HepG2 (cell line): ENCODE data around the gene DIAPH1. TPM values are rescaled to one million over a fixed set of nuclear protein-coding genes. Genes with fewer than 3 reads are reported as not detected.

Source experiments
- CBFB ChIP-seq: sonication (generic); formaldehyde crosslinking; IDR thresholded peaks from 2 replicates; pipeline ENCODE4 v1.4.0; 2020; ENCODE audit warnings: missing genetic modification reagents
- CREB3 ChIP-seq: sonication (generic); formaldehyde crosslinking; IDR thresholded peaks from 2 replicates; pipeline ENCODE4 v1.5.0; 2020; ENCODE audit warnings: missing genetic modification reagents
- HOXD1 ChIP-seq: sonication (generic); formaldehyde crosslinking; IDR thresholded peaks from 2 replicates; pipeline ENCODE4 v1.5.0; 2020; ENCODE audit warnings: missing genetic modification reagents
- LBX2 ChIP-seq: sonication (generic); formaldehyde crosslinking; IDR thresholded peaks from 2 replicates; pipeline ENCODE4 v1.5.0; 2020; ENCODE audit warnings: missing genetic modification reagents, mild to moderate bottlenecking, borderline replicate concordance
- MAFF ChIP-seq: IDR thresholded peaks from 2 replicates; pipeline ENCODE4 v1.6.1; 2011; ENCODE audit warnings: low read depth, low read length, improper control_type of control experiment
- MEIS2 ChIP-seq: sonication (generic); formaldehyde crosslinking; IDR thresholded peaks from 2 replicates; pipeline ENCODE4 v1.9.0; 2021; ENCODE audit warnings: mild to moderate bottlenecking, missing genetic modification reagents
- POLR2AphosphoS2 ChIP-seq: IDR thresholded peaks from 2 replicates; pipeline ENCODE4 v1.6.1; 2011; ENCODE audit warnings: low read depth, low read length, improper control_type of control experiment
- RCOR2 ChIP-seq: IDR thresholded peaks from 2 replicates; pipeline ENCODE4 v1.6.1; 2016; ENCODE audit warnings: missing biosample characterization, missing genetic modification reagents
- REPIN1 ChIP-seq: sonication (generic); formaldehyde crosslinking; IDR thresholded peaks from 2 replicates; pipeline ENCODE4 v1.8.0; 2022; ENCODE audit warnings: missing genetic modification reagents, low read depth, mild to moderate bottlenecking, borderline replicate concordance
- SMYD3 ChIP-seq: sonication (generic); formaldehyde crosslinking; IDR thresholded peaks from 2 replicates; pipeline ENCODE4 v1.8.1; 2023; ENCODE audit warnings: mild to moderate bottlenecking, missing genetic modification reagents
- TEAD2 ChIP-seq: sonication (generic); formaldehyde crosslinking; IDR thresholded peaks from 2 replicates; pipeline ENCODE4 v1.9.0; 2021; ENCODE audit warnings: missing genetic modification reagents
- WIZ ChIP-seq: sonication (generic); formaldehyde crosslinking; IDR thresholded peaks from 2 replicates; pipeline ENCODE4 v1.5.1; 2020; ENCODE audit warnings: mild to moderate bottlenecking, missing genetic modification reagents
- ZNF605 ChIP-seq: sonication (generic); formaldehyde crosslinking; IDR thresholded peaks from 2 replicates; pipeline ENCODE4 v1.8.0; 2022; ENCODE audit warnings: mild to moderate bottlenecking, missing genetic modification reagents
- ZNF614 ChIP-seq: IDR thresholded peaks from 2 replicates; pipeline ENCODE4 v1.6.1; 2018; ENCODE audit warnings: missing biosample characterization, missing genetic modification reagents, inconsistent platforms, borderline replicate concordance
- polyA plus RNA-seq, 8 experiments: library from polyadenylated mRNA; depleted of rRNA in 3 of 8; stranded (reverse) in 7 of 8; unstranded in 1 of 8; fragments of >200 nt; fragmentation: Illumina TruSeq in 4 of 8; extraction: Trizol in 4 of 8; gene quantifications; 2 replicates each; pipeline versions ENCODE4 v1.2.1 to v1.2.3, GENCODE V29; 2011 to 2016; ENCODE audit warnings: low read depth in 4 of 8, missing spikeins in 1 of 8, mixed read lengths in 1 of 8; ENCODE audit not compliant: insufficient read depth in 1 of 8
- total RNA-seq, 5 experiments: library from RNA; depleted of rRNA; stranded (reverse); fragments of >200 nt; fragmentation: Illumina TruSeq; extraction: Trizol; gene quantifications; 2 replicates each; pipeline ENCODE4 v1.2.3, GENCODE V29; 2016; ENCODE audit warnings: low read depth in 1 of 5
- TF ChIP-seq, protein P1 (sequence below): sonication (generic); formaldehyde crosslinking; IDR thresholded peaks from 2 replicates; pipeline ENCODE4 v1.4.0; 2020; ENCODE audit warnings: mild to moderate bottlenecking, missing genetic modification reagents
- TF ChIP-seq, protein P2 (sequence below): sonication (generic); formaldehyde crosslinking; IDR thresholded peaks from 2 replicates; pipeline ENCODE4 v1.4.0; 2020; ENCODE audit warnings: missing genetic modification reagents, borderline replicate concordance
- TF ChIP-seq, protein P3 (sequence below): sonication (generic); formaldehyde crosslinking; IDR thresholded peaks from 2 replicates; pipeline ENCODE4 v1.8.1; 2023; ENCODE audit warnings: mild to moderate bottlenecking, missing genetic modification reagents
- TF ChIP-seq, protein P4 (sequence below): sonication (generic); formaldehyde crosslinking; IDR thresholded peaks from 2 replicates; pipeline ENCODE4 v1.8.0; 2022; ENCODE audit warnings: missing genetic modification reagents, mild to moderate bottlenecking, moderate library complexity, borderline replicate concordance
- TF ChIP-seq, protein P5 (sequence below): sonication (generic); formaldehyde crosslinking; IDR thresholded peaks from 2 replicates; pipeline ENCODE4 v1.5.0; 2020; ENCODE audit warnings: missing genetic modification reagents

The DIAPH1 gene
- total and polyA plus RNA-seq, 2 of the 13 experiments (the other 11 are each of a cell fraction or from before 2014, with no cell fraction given), result 25.1 to 33.9 TPM

DNA sequence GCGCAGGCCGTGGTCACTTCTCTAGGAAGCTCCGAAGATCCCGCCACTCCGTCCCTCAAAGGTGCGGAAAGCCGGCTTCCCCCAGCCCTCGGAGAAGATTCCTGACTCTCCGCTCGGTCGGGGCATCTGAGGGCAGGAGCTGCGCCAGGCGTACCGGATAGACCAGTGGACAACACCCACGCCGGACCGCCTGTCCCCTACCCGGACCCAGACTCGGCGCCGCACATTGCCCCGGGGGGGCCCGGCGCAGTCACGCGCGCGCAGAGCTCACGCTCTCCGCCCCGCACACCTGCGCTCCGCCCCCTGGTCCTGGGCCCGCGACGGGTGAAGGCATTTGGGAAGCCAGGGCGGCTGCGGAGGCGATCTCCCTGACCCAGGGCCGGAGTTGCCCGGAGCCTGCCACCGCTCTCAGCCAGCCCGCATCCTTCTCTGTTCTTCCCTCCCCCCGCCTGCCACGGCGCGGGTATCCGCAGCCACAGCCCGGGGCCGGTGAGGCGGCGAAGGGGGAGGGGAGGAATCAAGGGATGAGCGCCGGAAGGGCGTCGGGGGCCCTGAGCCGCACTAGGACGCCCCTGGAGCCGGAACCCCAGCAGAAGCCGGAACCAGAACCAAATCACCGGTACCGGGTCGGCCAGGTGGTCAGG is 18.4 kb upstream of the DIAPH1 start (continued):
- peak; percentile 43; the same call in 1 of the 2 replicates for TF ChIP-seq HOXD1 (CRISPR knock-in tag)
- TF ChIP-seq, protein P1, sequence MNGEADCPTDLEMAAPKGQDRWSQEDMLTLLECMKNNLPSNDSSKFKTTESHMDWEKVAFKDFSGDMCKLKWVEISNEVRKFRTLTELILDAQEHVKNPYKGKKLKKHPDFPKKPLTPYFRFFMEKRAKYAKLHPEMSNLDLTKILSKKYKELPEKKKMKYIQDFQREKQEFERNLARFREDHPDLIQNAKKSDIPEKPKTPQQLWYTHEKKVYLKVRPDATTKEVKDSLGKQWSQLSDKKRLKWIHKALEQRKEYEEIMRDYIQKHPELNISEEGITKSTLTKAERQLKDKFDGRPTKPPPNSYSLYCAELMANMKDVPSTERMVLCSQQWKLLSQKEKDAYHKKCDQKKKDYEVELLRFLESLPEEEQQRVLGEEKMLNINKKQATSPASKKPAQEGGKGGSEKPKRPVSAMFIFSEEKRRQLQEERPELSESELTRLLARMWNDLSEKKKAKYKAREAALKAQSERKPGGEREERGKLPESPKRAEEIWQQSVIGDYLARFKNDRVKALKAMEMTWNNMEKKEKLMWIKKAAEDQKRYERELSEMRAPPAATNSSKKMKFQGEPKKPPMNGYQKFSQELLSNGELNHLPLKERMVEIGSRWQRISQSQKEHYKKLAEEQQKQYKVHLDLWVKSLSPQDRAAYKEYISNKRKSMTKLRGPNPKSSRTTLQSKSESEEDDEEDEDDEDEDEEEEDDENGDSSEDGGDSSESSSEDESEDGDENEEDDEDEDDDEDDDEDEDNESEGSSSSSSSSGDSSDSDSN (CRISPR knock-in tag), result peak; percentile 63
- TF ChIP-seq, protein P2, sequence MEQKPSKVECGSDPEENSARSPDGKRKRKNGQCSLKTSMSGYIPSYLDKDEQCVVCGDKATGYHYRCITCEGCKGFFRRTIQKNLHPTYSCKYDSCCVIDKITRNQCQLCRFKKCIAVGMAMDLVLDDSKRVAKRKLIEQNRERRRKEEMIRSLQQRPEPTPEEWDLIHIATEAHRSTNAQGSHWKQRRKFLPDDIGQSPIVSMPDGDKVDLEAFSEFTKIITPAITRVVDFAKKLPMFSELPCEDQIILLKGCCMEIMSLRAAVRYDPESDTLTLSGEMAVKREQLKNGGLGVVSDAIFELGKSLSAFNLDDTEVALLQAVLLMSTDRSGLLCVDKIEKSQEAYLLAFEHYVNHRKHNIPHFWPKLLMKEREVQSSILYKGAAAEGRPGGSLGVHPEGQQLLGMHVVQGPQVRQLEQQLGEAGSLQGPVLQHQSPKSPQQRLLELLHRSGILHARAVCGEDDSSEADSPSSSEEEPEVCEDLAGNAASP, result no peak
- 0 out of 2 replicates have a peak, but pooled peaks have one; percentile 56 for TF ChIP-seq SMYD3 (CRISPR knock-in tag)
- TF ChIP-seq, protein P3, sequence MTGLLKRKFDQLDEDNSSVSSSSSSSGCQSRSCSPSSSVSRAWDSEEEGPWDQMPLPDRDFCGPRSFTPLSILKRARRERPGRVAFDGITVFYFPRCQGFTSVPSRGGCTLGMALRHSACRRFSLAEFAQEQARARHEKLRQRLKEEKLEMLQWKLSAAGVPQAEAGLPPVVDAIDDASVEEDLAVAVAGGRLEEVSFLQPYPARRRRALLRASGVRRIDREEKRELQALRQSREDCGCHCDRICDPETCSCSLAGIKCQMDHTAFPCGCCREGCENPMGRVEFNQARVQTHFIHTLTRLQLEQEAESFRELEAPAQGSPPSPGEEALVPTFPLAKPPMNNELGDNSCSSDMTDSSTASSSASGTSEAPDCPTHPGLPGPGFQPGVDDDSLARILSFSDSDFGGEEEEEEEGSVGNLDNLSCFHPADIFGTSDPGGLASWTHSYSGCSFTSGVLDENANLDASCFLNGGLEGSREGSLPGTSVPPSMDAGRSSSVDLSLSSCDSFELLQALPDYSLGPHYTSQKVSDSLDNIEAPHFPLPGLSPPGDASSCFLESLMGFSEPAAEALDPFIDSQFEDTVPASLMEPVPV (CRISPR knock-in tag), result no peak
- TF ChIP-seq LBX2 (CRISPR knock-in tag), result no peak
- no peak for TF ChIP-seq MAFF
- TF ChIP-seq POLR2AphosphoS2, result no peak
- TF ChIP-seq, protein P4, sequence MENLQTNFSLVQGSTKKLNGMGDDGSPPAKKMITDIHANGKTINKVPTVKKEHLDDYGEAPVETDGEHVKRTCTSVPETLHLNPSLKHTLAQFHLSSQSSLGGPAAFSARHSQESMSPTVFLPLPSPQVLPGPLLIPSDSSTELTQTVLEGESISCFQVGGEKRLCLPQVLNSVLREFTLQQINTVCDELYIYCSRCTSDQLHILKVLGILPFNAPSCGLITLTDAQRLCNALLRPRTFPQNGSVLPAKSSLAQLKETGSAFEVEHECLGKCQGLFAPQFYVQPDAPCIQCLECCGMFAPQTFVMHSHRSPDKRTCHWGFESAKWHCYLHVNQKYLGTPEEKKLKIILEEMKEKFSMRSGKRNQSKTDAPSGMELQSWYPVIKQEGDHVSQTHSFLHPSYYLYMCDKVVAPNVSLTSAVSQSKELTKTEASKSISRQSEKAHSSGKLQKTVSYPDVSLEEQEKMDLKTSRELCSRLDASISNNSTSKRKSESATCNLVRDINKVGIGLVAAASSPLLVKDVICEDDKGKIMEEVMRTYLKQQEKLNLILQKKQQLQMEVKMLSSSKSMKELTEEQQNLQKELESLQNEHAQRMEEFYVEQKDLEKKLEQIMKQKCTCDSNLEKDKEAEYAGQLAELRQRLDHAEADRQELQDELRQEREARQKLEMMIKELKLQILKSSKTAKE, result peak; percentile 57; the same call in 1 of the 2 replicates
- peak; percentile 8; the same call in 1 of the 2 replicates for TF ChIP-seq MEIS2 (CRISPR knock-in tag)
- TF ChIP-seq CREB3 (CRISPR knock-in tag), result 0 out of 2 replicates have a peak, but pooled peaks have one; percentile 61
- TF ChIP-seq REPIN1 (CRISPR knock-in tag), result no peak
- no peak for TF ChIP-seq RCOR2 (CRISPR knock-in tag)
- TF ChIP-seq CBFB (CRISPR knock-in tag), result no peak
- 0 out of 2 replicates have a peak, but pooled peaks have one; percentile 51 for TF ChIP-seq ZNF605 (CRISPR knock-in tag)
- no peak for TF ChIP-seq TEAD2 (CRISPR knock-in tag)
- 0 out of 2 replicates have a peak, but pooled peaks have one; percentile 4 for TF ChIP-seq WIZ (CRISPR knock-in tag)
- TF ChIP-seq ZNF614 (CRISPR knock-in tag), result no peak; the same call in 1 of the 2 replicates
- TF ChIP-seq, protein P5, sequence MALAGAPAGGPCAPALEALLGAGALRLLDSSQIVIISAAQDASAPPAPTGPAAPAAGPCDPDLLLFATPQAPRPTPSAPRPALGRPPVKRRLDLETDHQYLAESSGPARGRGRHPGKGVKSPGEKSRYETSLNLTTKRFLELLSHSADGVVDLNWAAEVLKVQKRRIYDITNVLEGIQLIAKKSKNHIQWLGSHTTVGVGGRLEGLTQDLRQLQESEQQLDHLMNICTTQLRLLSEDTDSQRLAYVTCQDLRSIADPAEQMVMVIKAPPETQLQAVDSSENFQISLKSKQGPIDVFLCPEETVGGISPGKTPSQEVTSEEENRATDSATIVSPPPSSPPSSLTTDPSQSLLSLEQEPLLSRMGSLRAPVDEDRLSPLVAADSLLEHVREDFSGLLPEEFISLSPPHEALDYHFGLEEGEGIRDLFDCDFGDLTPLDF, result 0 out of 2 replicates have a peak, but pooled peaks have one; percentile 16
